Measurements from ENCODE around the gene LAMA5. TPM values are rescaled to one million over a fixed set of nuclear protein-coding genes. Genes with fewer than 3 reads are reported as not detected.

Gene LAMA5
- total and polyA plus RNA-seq, 2 of the 8 experiments (the other 6 are each of a cell fraction or from before 2014, with no cell fraction given): 34.4 to 225 TPM

DNA sequence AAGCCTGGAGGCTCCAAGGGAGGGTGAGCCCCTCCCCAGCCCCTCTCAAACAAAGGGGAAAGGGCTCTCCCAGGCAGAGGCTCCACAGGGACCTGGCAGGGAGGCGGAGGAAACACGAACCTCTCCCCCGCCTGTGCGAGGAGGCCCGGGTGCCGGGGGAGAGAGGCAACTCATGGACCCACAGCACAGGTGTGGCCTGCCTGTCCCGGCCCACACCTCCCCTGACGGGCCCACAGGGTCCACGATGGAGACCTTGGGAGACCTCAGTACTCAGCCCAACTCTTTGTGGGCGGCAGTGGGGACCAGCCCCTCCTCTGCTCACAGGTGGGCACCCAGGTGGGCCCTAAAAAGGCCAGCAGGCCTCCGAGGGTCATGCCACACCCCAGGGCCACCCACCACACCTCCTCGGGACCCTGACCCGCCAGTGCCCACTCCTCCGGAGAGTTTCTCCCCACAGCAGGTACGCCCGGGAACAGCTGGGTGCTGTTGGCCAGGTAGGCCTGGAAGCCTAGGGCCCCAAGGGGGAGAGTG is 12.2 kb downstream of the LAMA5 start (continued):
- TF ChIP-seq JUND (IDR thresholded peaks at IDR 0.05; ENCODE audit: low read length) (no peak), CBX8 (IDR thresholded peaks at IDR 0.05; ENCODE audit: borderline replicate concordance, low read depth, low read length) (no peak), RBBP5 (IDR thresholded peaks at IDR 0.05; ENCODE audit: borderline replicate concordance, low read depth, low read length) (no peak), CHD1 (IDR thresholded peaks at IDR 0.05; ENCODE audit: low read depth, low read length) (no peak), POLR2A (IDR thresholded peaks at IDR 0.05; ENCODE audit: control extremely low read depth in 1 of 2, low read depth in 2 of 2, low read length in 2 of 2) (no peak)

All from H1 (cell line).